Neural cell (in vitro differentiated cells): ENCODE measurements around the gene KCNJ10.

Source experiments
- CTCF ChIP-seq: fragments of 450-650 bp; IDR thresholded peaks from 2 replicates; pipeline ENCODE4 v1.5.1; 2014; ENCODE audit warnings: antibody characterized with exemption, mild to moderate bottlenecking, moderate library complexity; ENCODE audit not compliant: poor library complexity, severe bottlenecking
- EP300 ChIP-seq: fragments of 450-650 bp; conservative IDR thresholded peaks from 2 replicates; pipeline ENCODE4 v1.6.1; 2014; ENCODE audit warnings: antibody characterized with exemption, mild to moderate bottlenecking, moderate library complexity; ENCODE audit not compliant: poor library complexity, severe bottlenecking
- EZH2 ChIP-seq: fragments of 200-600, 300-800 bp; shearing (Covaris generic), sonication (generic); IDR thresholded peaks from 2 replicates; pipeline ENCODE4 v1.6.1; 2014; ENCODE audit warnings: antibody characterized with exemption, low read length, borderline replicate concordance, mild to moderate bottlenecking; ENCODE audit not compliant: insufficient read depth, poor library complexity, severe bottlenecking
- MXI1 ChIP-seq: fragments of 450-650 bp; conservative IDR thresholded peaks from 2 replicates; pipeline ENCODE4 v1.6.1; 2014; ENCODE audit warnings: antibody characterized with exemption, mild to moderate bottlenecking; ENCODE audit not compliant: poor library complexity, severe bottlenecking
- POLR2AphosphoS5 ChIP-seq: IDR thresholded peaks from 2 replicates; pipeline ENCODE4 v1.6.1; 2012
- RAD21 ChIP-seq: fragments of 450-650 bp; conservative IDR thresholded peaks from 2 replicates; pipeline ENCODE4 v1.6.1; 2014; ENCODE audit warnings: antibody characterized with exemption, mild to moderate bottlenecking, moderate library complexity
- REST ChIP-seq: IDR thresholded peaks from 2 replicates; pipeline ENCODE4 v1.6.1; 2012; ENCODE audit warnings: borderline replicate concordance
- SMC3 ChIP-seq: fragments of 450-650 bp; conservative IDR thresholded peaks from 2 replicates; pipeline ENCODE4 v1.6.1; 2014; ENCODE audit warnings: antibody characterized with exemption, mild to moderate bottlenecking, moderate library complexity; ENCODE audit not compliant: poor library complexity
- TAF1 ChIP-seq: IDR thresholded peaks from 2 replicates; pipeline ENCODE4 v1.6.1; 2012; ENCODE audit warnings: low read depth

GRCh38 chr1:159983681-159984080 is 86.3 kb downstream of the KCNJ10 start:
- no peak for TF ChIP-seq CTCF
- TF ChIP-seq EP300: no peak
- no peak for TF ChIP-seq TAF1
- no peak for TF ChIP-seq EZH2
- no peak for TF ChIP-seq POLR2AphosphoS5
- no peak for TF ChIP-seq REST
- no peak for TF ChIP-seq SMC3
- no peak for TF ChIP-seq RAD21
- TF ChIP-seq MXI1: no peak
